ENCODE data around the gene EDEM1.

GRCh38 chr3:5232570-5232969 is 45.1 kb downstream of the EDEM1 start:
- TF ChIP-seq, protein P1, sequence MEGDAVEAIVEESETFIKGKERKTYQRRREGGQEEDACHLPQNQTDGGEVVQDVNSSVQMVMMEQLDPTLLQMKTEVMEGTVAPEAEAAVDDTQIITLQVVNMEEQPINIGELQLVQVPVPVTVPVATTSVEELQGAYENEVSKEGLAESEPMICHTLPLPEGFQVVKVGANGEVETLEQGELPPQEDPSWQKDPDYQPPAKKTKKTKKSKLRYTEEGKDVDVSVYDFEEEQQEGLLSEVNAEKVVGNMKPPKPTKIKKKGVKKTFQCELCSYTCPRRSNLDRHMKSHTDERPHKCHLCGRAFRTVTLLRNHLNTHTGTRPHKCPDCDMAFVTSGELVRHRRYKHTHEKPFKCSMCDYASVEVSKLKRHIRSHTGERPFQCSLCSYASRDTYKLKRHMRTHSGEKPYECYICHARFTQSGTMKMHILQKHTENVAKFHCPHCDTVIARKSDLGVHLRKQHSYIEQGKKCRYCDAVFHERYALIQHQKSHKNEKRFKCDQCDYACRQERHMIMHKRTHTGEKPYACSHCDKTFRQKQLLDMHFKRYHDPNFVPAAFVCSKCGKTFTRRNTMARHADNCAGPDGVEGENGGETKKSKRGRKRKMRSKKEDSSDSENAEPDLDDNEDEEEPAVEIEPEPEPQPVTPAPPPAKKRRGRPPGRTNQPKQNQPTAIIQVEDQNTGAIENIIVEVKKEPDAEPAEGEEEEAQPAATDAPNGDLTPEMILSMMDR (IDR thresholded peaks at IDR 0.05): no peak
- TF ChIP-seq POLR2A (IDR thresholded peaks at IDR 0.05): no peak

Measured in uterus (tissue), 2 donors.